Activated T-cell treated with anti-CD3 and anti-CD28 coated beads for 48 hours (primary cell): ENCODE results near the gene LRP6.
A peak's percentile ranks its signal among the peaks of the same experiment; 100 is the strongest.

ENCODE experiments used
- DNase-seq: peaks from one replicate; pipeline ENCODE4 v3.0.0-alpha.2; 2020; ENCODE audit warnings: low read depth

The LRP6 gene

GRCh38 chr12:12214635-12215131 lies 52.2 kb downstream of the LRP6 start:
- DNase-seq: no peak

DNA sequence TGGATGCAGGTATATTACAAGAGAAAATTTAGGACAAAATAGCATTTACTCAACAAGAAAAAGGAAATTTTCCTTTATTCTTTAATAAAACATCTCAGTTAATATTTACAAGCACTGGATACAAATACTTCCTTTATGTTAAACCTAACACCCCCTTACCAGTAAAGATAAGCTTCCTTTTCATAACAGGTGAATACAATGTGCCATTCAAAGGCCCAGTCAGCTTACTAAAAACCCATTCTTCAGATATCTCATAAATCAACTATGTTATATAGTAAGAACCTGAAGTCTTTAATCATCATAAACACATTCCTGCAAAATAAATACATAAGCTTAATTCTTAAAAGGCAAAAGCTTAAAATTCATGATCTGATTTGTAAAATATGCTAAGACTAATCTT lies 52.6 kb downstream of the LRP6 start:
- DNase-seq: no peak

- DNase-seq: no peak
Observed at GRCh38 chr12:12212769-12213168, 54.1 kb downstream of the LRP6 start.

- DNase-seq: peak; percentile 9
Observed at GRCh38 chr12:12210983-12211382, 55.9 kb downstream of the LRP6 start.

DNA sequence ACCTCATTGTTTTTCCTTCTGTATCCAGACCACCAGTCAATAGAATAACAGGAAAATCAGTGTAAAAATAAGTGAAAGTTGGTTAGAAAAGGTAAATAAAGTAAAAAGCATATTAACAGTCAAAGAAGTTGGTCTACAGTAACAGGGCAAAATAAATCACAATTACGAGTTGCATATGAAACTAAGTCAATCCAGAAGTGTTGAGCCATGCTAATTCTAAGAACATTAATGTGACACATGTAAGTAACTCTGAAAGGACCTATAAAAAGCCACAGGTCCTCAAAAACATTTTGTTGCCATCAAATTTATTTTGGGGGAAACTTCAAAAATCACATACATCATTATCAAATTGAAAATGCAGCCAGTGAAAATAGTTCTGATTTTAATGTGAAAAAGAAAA lies 56.4 kb downstream of the LRP6 start:
- no peak for DNase-seq

- DNase-seq: no peak
Observed at GRCh38 chr12:12209675-12210074, 57.2 kb downstream of the LRP6 start.

DNA sequence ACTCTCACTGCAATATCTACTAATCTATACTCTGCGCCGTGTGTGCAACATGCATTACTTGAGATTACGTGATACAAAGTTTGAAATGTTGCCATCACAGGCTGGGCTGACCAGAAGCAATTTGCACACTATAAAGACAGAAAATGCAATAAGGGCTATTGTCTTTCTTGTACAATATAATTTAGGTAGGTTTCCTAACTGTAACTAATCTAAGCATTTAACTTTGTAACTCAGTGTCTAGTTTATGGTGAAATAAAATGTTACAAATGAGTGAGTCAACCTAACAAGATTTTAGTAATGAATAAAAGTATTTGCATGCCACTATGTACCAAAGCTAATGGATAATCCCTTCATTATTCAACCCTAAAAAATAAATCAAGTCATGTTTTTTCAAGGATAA lies 57.8 kb downstream of the LRP6 start:
- DNase-seq: no peak

- no peak for DNase-seq
Observed at GRCh38 chr12:12207746-12208145, 59.1 kb downstream of the LRP6 start.

DNA sequence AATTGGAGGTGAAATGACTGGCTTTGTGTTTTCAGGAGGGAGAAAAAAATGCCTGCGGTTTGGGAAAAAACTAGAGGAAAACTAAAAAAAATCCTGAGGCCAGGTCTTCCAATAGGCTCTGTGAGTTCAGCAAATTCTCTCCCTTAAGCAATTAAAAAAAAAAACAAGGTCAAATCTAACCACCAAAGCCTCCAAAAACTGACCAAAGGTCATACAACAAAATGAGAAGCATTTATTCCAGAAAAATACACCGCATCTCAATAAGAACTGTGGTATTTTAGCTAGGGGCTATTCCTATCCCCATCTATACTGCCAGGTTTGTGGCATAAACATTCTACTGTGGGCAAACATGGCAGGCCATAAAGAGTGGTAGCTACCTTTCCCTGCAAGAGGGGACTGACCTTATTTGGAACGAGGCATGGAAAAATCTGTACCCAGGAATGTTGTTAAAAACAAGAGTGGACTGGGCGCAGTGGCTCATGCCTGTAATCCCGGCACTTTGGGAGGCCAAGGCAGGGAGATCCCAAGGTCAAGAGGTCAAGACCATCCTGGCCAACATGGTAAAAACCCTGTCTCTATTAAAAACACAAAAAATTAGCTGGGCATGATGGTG lies 60.0 kb downstream of the LRP6 start:
- DNase-seq: no peak

DNA sequence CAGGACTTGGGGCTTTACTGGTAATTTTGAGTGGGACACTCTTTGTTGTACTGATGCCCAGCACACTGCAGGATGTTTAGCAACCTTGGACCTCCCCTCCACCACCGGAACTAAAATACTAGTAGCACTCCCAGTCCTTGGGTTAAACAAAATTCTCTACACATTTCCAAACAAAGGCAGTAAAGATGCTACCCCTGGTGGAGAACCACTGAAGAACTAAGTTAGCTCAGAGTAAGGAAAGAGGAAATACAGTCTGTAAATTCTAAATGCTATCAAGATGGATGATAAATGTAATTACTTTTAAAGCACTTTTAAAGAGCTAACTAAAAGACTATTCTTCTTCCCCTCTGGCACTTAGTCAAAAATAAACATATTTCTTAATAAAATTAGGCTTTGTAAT lies 64.1 kb downstream of the LRP6 start:
- no peak for DNase-seq

DNA sequence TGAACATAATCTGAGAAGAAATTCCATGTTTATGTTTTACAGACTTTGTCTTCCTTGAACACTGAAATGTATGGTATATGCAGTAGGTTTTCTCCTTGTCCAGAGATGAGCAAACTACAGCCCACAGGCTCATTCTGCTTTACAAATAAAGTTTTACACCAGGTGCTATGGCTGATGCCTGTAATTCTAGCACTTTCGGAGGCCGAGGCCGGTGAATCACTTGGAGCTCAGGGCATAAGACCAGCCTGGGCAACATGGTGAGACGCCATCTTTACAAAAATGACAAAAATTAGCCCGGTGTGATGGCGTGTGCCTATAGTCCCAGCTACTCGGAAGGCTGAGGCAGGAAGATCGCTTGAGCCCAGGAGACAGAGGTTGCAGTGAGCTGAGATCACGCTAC lies 64.7 kb downstream of the LRP6 start:
- DNase-seq: no peak

- DNase-seq: no peak
Observed at GRCh38 chr12:12201274-12201758, 65.5 kb downstream of the LRP6 start.

DNA sequence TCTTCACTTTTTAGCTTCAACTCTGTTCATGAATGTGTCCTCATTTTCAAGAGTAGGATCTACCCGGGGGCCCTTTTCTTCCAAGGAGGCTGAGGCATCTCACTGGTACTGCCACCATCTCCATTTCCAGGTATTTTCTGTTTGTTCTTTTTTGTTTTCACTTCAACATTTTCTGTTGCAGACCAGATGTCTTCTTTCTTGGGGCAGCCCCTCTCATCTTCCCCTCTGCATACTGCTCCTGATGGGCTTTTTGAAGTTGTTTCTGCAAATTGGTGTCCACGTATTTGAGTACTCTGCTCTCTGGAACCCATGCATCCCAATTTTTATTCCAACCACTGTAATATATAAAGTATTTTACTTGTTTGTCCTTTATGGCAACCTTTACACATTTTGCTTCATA lies 66.5 kb downstream of the LRP6 start:
- DNase-seq: no peak

- DNase-seq: no peak
Observed at GRCh38 chr12:12198124-12198523, 68.7 kb downstream of the LRP6 start.

GRCh38 chr12:12197128-12197527 lies 69.7 kb downstream of the LRP6 start:
- DNase-seq: no peak

- DNase-seq: no peak
Observed at GRCh38 chr12:12195516-12195915, 71.3 kb downstream of the LRP6 start.

GRCh38 chr12:12195081-12195480 lies 71.8 kb downstream of the LRP6 start:
- DNase-seq: no peak

GRCh38 chr12:12194206-12194605 lies 72.6 kb downstream of the LRP6 start:
- no peak for DNase-seq

- DNase-seq: no peak
Observed at GRCh38 chr12:12191008-12191407, 75.8 kb downstream of the LRP6 start.

- DNase-seq: no peak
Observed at GRCh38 chr12:12190087-12190809, 76.6 kb downstream of the LRP6 start.

- no peak for DNase-seq
Observed at GRCh38 chr12:12185414-12185813, 81.4 kb downstream of the LRP6 start.

DNA sequence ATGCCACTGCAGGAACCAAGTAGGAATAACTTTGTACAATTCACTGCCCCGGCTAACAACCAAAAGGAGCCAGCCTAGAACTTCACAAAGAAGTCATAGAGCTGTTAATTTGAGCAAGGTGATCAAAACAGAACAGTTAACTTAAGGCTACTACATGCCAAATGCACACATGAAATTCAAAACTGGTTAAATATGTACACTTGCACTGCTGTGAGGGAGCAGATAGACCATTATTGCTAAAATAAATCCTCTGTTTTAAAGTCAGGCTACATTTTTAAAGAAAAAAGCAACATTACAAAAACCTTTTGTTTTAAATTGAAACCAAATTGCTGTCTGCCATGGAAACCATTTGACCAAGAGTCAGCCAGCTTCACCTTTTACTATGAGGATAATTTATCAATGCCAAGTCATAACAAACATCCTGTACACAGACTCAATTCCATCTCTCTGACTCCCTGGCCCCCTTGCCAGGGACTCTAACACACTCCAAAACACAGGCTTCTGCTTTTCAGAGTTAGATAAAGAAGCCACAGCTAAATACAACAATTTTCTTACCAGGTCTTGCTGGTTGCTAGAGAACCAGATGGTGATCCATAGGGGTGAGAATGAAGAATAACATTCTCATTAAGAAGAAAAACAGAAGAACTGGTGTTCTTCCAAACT lies 84.0 kb downstream of the LRP6 start:
- DNase-seq: no peak

DNA sequence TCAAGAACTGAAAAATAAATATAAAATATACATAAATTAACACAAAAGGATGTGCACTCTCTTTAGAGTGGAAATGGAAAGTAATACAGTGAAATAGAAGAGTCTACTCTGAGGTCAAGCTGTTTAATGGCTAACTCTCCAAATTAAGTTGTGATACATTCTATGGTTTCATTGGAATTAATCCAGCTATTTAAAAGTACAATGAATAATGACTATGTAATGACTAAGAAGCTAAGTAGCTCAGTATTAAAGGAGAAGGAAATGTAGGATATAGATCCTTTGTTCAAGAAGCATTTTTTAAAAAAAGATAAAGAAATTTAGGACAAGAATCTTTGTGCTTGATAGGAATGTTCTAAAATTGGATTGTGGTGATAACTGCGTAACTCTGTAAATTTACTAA lies 85.3 kb downstream of the LRP6 start:
- DNase-seq: no peak
